GM12878 (cell line): ENCODE measurements around the gene TFCP2. TPM values are rescaled to one million over a fixed set of nuclear protein-coding genes. Genes with fewer than 3 reads are reported as not detected.
A peak's percentile ranks its signal among the peaks of the same experiment; 100 is the strongest.

Source experiments
- BACH1 ChIP-seq: fragments of 450-650 bp; IDR thresholded peaks from 2 replicates; pipeline ENCODE4 v1.6.1; 2017; ENCODE audit warnings: mild to moderate bottlenecking, borderline replicate concordance
- BCL11A ChIP-seq: IDR thresholded peaks from 2 replicates; pipeline ENCODE4 v1.6.1; 2011; ENCODE audit warnings: low read depth, low read length
- CBX5 ChIP-seq: sonication (generic); IDR thresholded peaks from 2 replicates; pipeline ENCODE4 v1.6.1; 2016; ENCODE audit warnings: low read depth, moderate library complexity, mild to moderate bottlenecking, inconsistent platforms
- CEBPB ChIP-seq, 2 experiments: fragments of 150-350 bp in 1 of 2; IDR thresholded peaks; 2 replicates each; pipeline ENCODE4 v1.6.1; 2012 to 2014; ENCODE audit warnings: low read depth in 2 of 2, low read length in 2 of 2, borderline replicate concordance in 1 of 2, inconsistent platforms in 1 of 2
- EED ChIP-seq: sonication (generic); IDR thresholded peaks from 2 replicates; pipeline ENCODE4 v1.6.1; 2016; ENCODE audit warnings: antibody characterized with exemption, low read depth
- EP300 ChIP-seq, 2 experiments: fragments of 150-350 bp in 1 of 2; IDR thresholded peaks; 2 replicates each; pipeline ENCODE4 v1.6.1; 2011 to 2012; ENCODE audit warnings: low read depth in 2 of 2, low read length in 2 of 2, borderline replicate concordance in 1 of 2, improper control_type of control experiment in 1 of 2, inconsistent platforms in 1 of 2; ENCODE audit not compliant: control insufficient read depth in 1 of 2
- FOXK2 ChIP-seq: fragments of 450-650 bp; IDR thresholded peaks from 2 replicates; pipeline ENCODE4 v1.6.1; 2017; ENCODE audit warnings: mild to moderate bottlenecking, moderate library complexity
- HDAC6 ChIP-seq: fragments of 200-600 bp; sonication (generic); IDR thresholded peaks from one replicate; pipeline ENCODE4 v1.8.0; 2017; ENCODE audit warnings: antibody characterized with exemption; ENCODE audit not compliant: unreplicated experiment
- IKZF2 ChIP-seq, 2 experiments: fragments of 450-650 bp; IDR thresholded peaks; 2 replicates each; pipeline ENCODE4 v1.6.1; 2017; ENCODE audit warnings: mild to moderate bottlenecking in 2 of 2, moderate library complexity in 2 of 2
- KLF5 ChIP-seq: fragments of 450-650 bp; IDR thresholded peaks from 2 replicates; pipeline ENCODE4 v1.6.1; 2014; ENCODE audit warnings: mild to moderate bottlenecking; ENCODE audit not compliant: partially characterized antibody
- MEF2B ChIP-seq: fragments of 450-650 bp; IDR thresholded peaks from 2 replicates; pipeline ENCODE4 v1.6.1; 2018; ENCODE audit warnings: mild to moderate bottlenecking, moderate library complexity; ENCODE audit not compliant: partially characterized antibody, poor library complexity, severe bottlenecking
- MYB ChIP-seq: fragments of 150-350 bp; IDR thresholded peaks from 2 replicates; pipeline ENCODE4 v1.6.1; 2014; ENCODE audit warnings: mild to moderate bottlenecking, low read depth, low read length, borderline replicate concordance
- MYC ChIP-seq: IDR thresholded peaks from 2 replicates; pipeline ENCODE4 v1.6.1; 2011; ENCODE audit warnings: mild to moderate bottlenecking, low read length, moderate library complexity, inconsistent platforms; ENCODE audit not compliant: insufficient read depth, insufficient replicate concordance, insufficient read length, severe bottlenecking
- RAD51 ChIP-seq: fragments of 450-650 bp; IDR thresholded peaks from 2 replicates; pipeline ENCODE4 v1.6.1; 2016; ENCODE audit warnings: moderate library complexity, mild to moderate bottlenecking, inconsistent platforms
- RB1 ChIP-seq: fragments of 450-650 bp; formaldehyde crosslinking; IDR thresholded peaks from 2 replicates; pipeline ENCODE4 v1.6.1; 2017; ENCODE audit warnings: mild to moderate bottlenecking, borderline replicate concordance
- SMC3 ChIP-seq: IDR thresholded peaks from 2 replicates; pipeline ENCODE4 v1.6.1; 2011; ENCODE audit warnings: low read length, improper control_type of control experiment, borderline replicate concordance
- TCF7 ChIP-seq: IDR thresholded peaks from 2 replicates; pipeline ENCODE4 v1.6.1; 2014; ENCODE audit warnings: antibody characterized with exemption, borderline replicate concordance
- YY1 ChIP-seq: IDR thresholded peaks from 2 replicates; pipeline ENCODE4 v1.6.1; 2011; ENCODE audit warnings: low read depth, mild to moderate bottlenecking, low read length
- ZBED1 ChIP-seq: IDR thresholded peaks from 2 replicates; pipeline ENCODE4 v1.6.1; 2016; ENCODE audit warnings: borderline replicate concordance
- polyA plus RNA-seq, 11 experiments: library from polyadenylated mRNA; depleted of rRNA in 4 of 11; unstranded in 6 of 11; stranded (reverse) in 5 of 11; fragments of >200 nt; fragmentation: Nextera tagmentation in 4 of 11; fragmentation: Illumina TruSeq in 1 of 11; extraction: Ambion mirVana in 4 of 11; extraction: Trizol in 1 of 11; gene quantifications; 1 replicate in 1 of 11; 2 replicates in 10 of 11; pipeline versions ENCODE4 v1.2.1 to v1.2.3, GENCODE V29; 2011 to 2016; ENCODE audit warnings: inconsistent platforms in 2 of 11, missing spikeins in 2 of 11, low read depth in 1 of 11
- total RNA-seq, 4 experiments: library from RNA; depleted of rRNA in 3 of 4; stranded (reverse); fragments of >200 nt in 3 of 4; fragmentation: Illumina TruSeq in 1 of 4; extraction: Trizol in 1 of 4; gene quantifications; 2 replicates each; pipeline versions ENCODE4 v1.2.1 to v1.2.3, GENCODE V29; 2013 to 2021
- TF ChIP-seq, protein P1 (sequence below): fragments of 150-350 bp; IDR thresholded peaks from 2 replicates; pipeline ENCODE4 v1.6.1; 2016; ENCODE audit warnings: low read depth, low read length
- TF ChIP-seq, protein P2 (sequence below): IDR thresholded peaks from 2 replicates; pipeline ENCODE4 v1.6.1; 2011; ENCODE audit warnings: low read depth, low read length, improper control_type of control experiment, borderline replicate concordance
- TF ChIP-seq, protein P3 (sequence below): fragments of 450-650 bp; IDR thresholded peaks from 2 replicates; pipeline ENCODE4 v1.6.1; 2017; ENCODE audit warnings: mild to moderate bottlenecking, moderate library complexity

The TFCP2 gene
- total and polyA plus RNA-seq, 10 of the 15 experiments (the other 5 are each of a cell fraction or from before 2014, with no cell fraction given): 5.8 to 29.7 (median 14.2) TPM

DNA sequence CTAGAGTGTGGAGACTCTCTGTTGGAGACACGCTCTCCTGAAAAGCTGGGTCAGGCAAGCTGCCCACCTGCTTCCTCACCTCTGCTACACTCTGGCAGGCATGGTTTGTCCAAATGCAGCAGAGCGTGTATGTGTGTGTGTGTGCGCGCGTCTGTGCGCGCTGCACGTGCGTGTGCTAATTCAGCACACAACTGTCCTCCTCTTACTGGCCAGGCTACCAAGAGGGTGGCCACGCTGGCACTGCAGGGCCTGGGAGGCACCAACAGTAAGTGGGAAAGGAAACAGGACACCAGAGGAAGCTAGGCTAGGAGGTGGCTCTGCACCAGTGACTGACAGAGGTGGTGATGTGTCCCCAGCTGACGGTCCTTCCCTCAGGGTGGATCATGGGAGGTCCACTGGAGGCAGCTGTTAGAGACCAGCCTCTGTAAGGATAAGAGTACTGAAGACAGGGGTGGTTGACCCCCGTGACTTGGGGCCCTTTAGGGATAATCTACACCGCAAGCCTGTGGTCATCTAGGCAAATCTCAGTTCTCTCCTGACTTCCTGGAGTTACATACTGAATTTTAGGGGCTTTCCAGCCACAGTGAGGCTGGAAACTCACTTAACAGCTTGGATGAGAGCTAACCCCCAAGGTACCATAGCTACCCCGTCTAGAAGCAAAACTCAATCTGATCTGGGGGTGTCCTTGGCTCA lies 15.6 kb upstream of the TFCP2 start (continued):
- TF ChIP-seq, protein P1, sequence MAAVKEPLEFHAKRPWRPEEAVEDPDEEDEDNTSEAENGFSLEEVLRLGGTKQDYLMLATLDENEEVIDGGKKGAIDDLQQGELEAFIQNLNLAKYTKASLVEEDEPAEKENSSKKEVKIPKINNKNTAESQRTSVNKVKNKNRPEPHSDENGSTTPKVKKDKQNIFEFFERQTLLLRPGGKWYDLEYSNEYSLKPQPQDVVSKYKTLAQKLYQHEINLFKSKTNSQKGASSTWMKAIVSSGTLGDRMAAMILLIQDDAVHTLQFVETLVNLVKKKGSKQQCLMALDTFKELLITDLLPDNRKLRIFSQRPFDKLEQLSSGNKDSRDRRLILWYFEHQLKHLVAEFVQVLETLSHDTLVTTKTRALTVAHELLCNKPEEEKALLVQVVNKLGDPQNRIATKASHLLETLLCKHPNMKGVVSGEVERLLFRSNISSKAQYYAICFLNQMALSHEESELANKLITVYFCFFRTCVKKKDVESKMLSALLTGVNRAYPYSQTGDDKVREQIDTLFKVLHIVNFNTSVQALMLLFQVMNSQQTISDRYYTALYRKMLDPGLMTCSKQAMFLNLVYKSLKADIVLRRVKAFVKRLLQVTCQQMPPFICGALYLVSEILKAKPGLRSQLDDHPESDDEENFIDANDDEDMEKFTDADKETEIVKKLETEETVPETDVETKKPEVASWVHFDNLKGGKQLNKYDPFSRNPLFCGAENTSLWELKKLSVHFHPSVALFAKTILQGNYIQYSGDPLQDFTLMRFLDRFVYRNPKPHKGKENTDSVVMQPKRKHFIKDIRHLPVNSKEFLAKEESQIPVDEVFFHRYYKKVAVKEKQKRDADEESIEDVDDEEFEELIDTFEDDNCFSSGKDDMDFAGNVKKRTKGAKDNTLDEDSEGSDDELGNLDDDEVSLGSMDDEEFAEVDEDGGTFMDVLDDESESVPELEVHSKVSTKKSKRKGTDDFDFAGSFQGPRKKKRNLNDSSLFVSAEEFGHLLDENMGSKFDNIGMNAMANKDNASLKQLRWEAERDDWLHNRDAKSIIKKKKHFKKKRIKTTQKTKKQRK: no peak
- TF ChIP-seq CEBPB (IDR thresholded peaks at IDR 0.05; ENCODE audit: borderline replicate concordance in 1 of 2, low read depth in 2 of 2, low read length in 2 of 2): no peak
- no peak for TF ChIP-seq MYC
- no peak for TF ChIP-seq MYB
- no peak for TF ChIP-seq MEF2B
- no peak for TF ChIP-seq HDAC6
- no peak for TF ChIP-seq BACH1
- TF ChIP-seq ZBED1: no peak
- TF ChIP-seq IKZF2 (IDR thresholded peaks at IDR 0.05): peak; percentile 78 to 81
- no peak for TF ChIP-seq KLF5
- peak; percentile 32 to 43; a peak in 1 of 4 replicates for TF ChIP-seq EP300 (IDR thresholded peaks at IDR 0.05; ENCODE audit: borderline replicate concordance in 1 of 2, control insufficient read depth in 1 of 2, low read depth in 2 of 2, low read length in 2 of 2)
- TF ChIP-seq TCF7: no peak
- no peak for TF ChIP-seq RAD51
- TF ChIP-seq RB1: no peak
- no peak for TF ChIP-seq FOXK2
- TF ChIP-seq, protein P2, sequence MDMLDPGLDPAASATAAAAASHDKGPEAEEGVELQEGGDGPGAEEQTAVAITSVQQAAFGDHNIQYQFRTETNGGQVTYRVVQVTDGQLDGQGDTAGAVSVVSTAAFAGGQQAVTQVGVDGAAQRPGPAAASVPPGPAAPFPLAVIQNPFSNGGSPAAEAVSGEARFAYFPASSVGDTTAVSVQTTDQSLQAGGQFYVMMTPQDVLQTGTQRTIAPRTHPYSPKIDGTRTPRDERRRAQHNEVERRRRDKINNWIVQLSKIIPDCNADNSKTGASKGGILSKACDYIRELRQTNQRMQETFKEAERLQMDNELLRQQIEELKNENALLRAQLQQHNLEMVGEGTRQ: no peak
- TF ChIP-seq BCL11A: no peak; the same call in 1 of the 2 replicates
- no peak; the same call in 1 of the 2 replicates for TF ChIP-seq SMC3
- TF ChIP-seq CBX5: no peak
- peak; percentile 91 for TF ChIP-seq EED
- TF ChIP-seq, protein P3, sequence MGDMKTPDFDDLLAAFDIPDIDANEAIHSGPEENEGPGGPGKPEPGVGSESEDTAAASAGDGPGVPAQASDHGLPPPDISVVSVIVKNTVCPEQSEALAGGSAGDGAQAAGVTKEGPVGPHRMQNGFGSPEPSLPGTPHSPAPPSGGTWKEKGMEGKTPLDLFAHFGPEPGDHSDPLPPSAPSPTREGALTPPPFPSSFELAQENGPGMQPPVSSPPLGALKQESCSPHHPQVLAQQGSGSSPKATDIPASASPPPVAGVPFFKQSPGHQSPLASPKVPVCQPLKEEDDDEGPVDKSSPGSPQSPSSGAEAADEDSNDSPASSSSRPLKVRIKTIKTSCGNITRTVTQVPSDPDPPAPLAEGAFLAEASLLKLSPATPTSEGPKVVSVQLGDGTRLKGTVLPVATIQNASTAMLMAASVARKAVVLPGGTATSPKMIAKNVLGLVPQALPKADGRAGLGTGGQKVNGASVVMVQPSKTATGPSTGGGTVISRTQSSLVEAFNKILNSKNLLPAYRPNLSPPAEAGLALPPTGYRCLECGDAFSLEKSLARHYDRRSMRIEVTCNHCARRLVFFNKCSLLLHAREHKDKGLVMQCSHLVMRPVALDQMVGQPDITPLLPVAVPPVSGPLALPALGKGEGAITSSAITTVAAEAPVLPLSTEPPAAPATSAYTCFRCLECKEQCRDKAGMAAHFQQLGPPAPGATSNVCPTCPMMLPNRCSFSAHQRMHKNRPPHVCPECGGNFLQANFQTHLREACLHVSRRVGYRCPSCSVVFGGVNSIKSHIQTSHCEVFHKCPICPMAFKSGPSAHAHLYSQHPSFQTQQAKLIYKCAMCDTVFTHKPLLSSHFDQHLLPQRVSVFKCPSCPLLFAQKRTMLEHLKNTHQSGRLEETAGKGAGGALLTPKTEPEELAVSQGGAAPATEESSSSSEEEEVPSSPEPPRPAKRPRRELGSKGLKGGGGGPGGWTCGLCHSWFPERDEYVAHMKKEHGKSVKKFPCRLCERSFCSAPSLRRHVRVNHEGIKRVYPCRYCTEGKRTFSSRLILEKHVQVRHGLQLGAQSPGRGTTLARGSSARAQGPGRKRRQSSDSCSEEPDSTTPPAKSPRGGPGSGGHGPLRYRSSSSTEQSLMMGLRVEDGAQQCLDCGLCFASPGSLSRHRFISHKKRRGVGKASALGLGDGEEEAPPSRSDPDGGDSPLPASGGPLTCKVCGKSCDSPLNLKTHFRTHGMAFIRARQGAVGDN: peak; percentile 75
- 0 out of 2 replicates have a peak, but pooled peaks have one; percentile 15 for TF ChIP-seq YY1
